K562 (cell line): Measurements from ENCODE around the gene KIAA1614. TPM values are rescaled to one million over a fixed set of nuclear protein-coding genes. Genes with fewer than 3 reads are reported as not detected.

ENCODE experiments used
- ATAC-seq: fragments of 200-7000 bp; cut with Tn5 transposase; 3 replicates; pipeline ENCODE4 v1.9.1; 2020; ENCODE audit warnings: moderate library complexity
- BruUV-seq: library from RNA; stranded (reverse); fragments of 400-500 nt; replicated peaks from 2 replicates; lab custom pipeline; 2021; lab: Mats Ljungman, UMichigan
- CTCF ChIA-PET: fragments of 300-600 bp; formaldehyde crosslinking; extraction: SDS; loops from one replicate; lab custom pipeline; 2021; ENCODE audit warnings: low intra/inter-chr PET ratio; lab: Yijun Ruan, JAX
- POLR2A ChIA-PET: fragments of 300-600, 350-650 bp; sonication (Branson Sonifier 250); formaldehyde crosslinking; extraction: SDS; loops from one replicate; lab custom pipeline; 2021; ENCODE audit warnings: antibody characterized with exemption, inconsistent platforms; lab: Yijun Ruan, JAX
- DNase-seq, 4 experiments: peaks; one replicate each; pipeline versions ENCODE4 v3.0.0 to v3.0.0-alpha.2; 2011 to 2018; ENCODE audit warnings: low spot score in 3 of 4, mixed read lengths in 3 of 4; ENCODE audit errors: extremely low read depth in 1 of 4
- FAIRE-seq: peaks from 2 replicates; lab custom pipeline; 2011; peaks lifted over from hg19 to GRCh38; lab: Jason Lieb, UNC
- H2AFZ ChIP-seq: 2 replicates; pipeline ENCODE4 v1.6.0; 2011; ENCODE audit warnings: low read depth, low read length, control low read depth, inconsistent platforms
- H3K27ac ChIP-seq: fragments of 200-600 bp; 3 replicates; pipeline ENCODE4 v1.8.0; 2011; ENCODE audit warnings: low read depth, mild to moderate bottlenecking, control low read depth, inconsistent platforms, low read length, moderate library complexity, mixed read lengths; ENCODE audit errors: extremely low read depth
- H3K27me3 ChIP-seq, 2 experiments: fragments of 300-600 bp in 1 of 2; 2 replicates in 1 of 2; 3 replicates in 1 of 2; pipeline versions ENCODE4 v1.6.0 to v1.8.0; 2011; ENCODE audit warnings: inconsistent platforms in 2 of 2, low read length in 2 of 2, mild to moderate bottlenecking in 1 of 2, mixed read lengths in 1 of 2, moderate library complexity in 1 of 2; ENCODE audit not compliant: control insufficient read depth in 2 of 2, insufficient read depth in 2 of 2
- H3K36me3 ChIP-seq: fragments of 300-600 bp; 3 replicates; pipeline ENCODE4 v1.8.0; 2011; ENCODE audit warnings: mild to moderate bottlenecking, low read length, inconsistent platforms; ENCODE audit not compliant: control insufficient read depth, insufficient read depth
- H3K4me1 ChIP-seq, 2 experiments: fragments of 200-600 bp in 1 of 2; replicated peaks in 1 of 2; 2 replicates in 1 of 2; 3 replicates in 1 of 2; pipeline versions ENCODE4 v1.5.1 to v1.8.0; 2011; ENCODE audit warnings: inconsistent platforms in 2 of 2, low read length in 2 of 2, mild to moderate bottlenecking in 1 of 2, mixed read lengths in 1 of 2, moderate library complexity in 1 of 2; ENCODE audit not compliant: control insufficient read depth in 2 of 2, insufficient read depth in 2 of 2
- H3K4me2 ChIP-seq: 2 replicates; pipeline ENCODE4 v1.6.1; 2011; ENCODE audit warnings: low read length, control low read depth, inconsistent platforms, mixed read lengths; ENCODE audit not compliant: insufficient read depth
- H3K4me3 ChIP-seq: fragments of 200-600 bp; sonication (generic), shearing (Covaris generic); 2 replicates; pipeline ENCODE4 v1.5.1; 2016; ENCODE audit warnings: control low read depth, inconsistent platforms
- H3K79me2 ChIP-seq: fragments of 200-600 bp; 3 replicates; pipeline ENCODE4 v1.8.0; 2011; ENCODE audit warnings: low read length, inconsistent platforms; ENCODE audit not compliant: control insufficient read depth, insufficient read depth
- H3K9ac ChIP-seq, 2 experiments: 2 replicates each; pipeline versions ENCODE4 v1.6.0 to v1.6.1; 2011; ENCODE audit warnings: low read depth in 2 of 2, low read length in 2 of 2, control low read depth in 1 of 2, inconsistent platforms in 1 of 2, mild to moderate bottlenecking in 1 of 2, mixed read lengths in 1 of 2; ENCODE audit not compliant: insufficient read depth in 1 of 2
- H3K9me1 ChIP-seq: one replicate; pipeline ENCODE4 v1.6.0; 2011; ENCODE audit warnings: inconsistent platforms, mild to moderate bottlenecking, low read length, moderate library complexity; ENCODE audit not compliant: control insufficient read depth, insufficient read depth
- H3K9me3 ChIP-seq: replicated peaks from 2 replicates; pipeline ENCODE4 v1.5.1; 2011; ENCODE audit warnings: low read depth, low read length, inconsistent platforms; ENCODE audit not compliant: control insufficient read depth, insufficient read depth
- H4K20me1 ChIP-seq: replicated peaks from 2 replicates; pipeline ENCODE4 v1.6.1; 2011; ENCODE audit warnings: low read length, inconsistent platforms, mixed read lengths; ENCODE audit not compliant: control insufficient read depth, insufficient read depth
- CREB1 ChIP-seq, 2 experiments: sonication (generic) in 1 of 2; formaldehyde crosslinking in 1 of 2; IDR thresholded peaks; 2 replicates each; pipeline versions ENCODE4 v1.6.1 to v1.8.0; 2012 to 2022; ENCODE audit warnings: inconsistent platforms in 1 of 2, mild to moderate bottlenecking in 1 of 2, missing genetic modification reagents in 1 of 2, moderate library complexity in 1 of 2
- EZH2 ChIP-seq: IDR thresholded peaks from 2 replicates; pipeline ENCODE4 v1.6.1; 2012; ENCODE audit warnings: low read depth, mild to moderate bottlenecking, inconsistent platforms, low read length, borderline replicate concordance
- GTF3C2 ChIP-seq: IDR thresholded peaks from 3 replicates; pipeline ENCODE4 v1.6.1; 2011; ENCODE audit warnings: borderline replicate concordance, mild to moderate bottlenecking, moderate library complexity; ENCODE audit not compliant: insufficient read length; ENCODE audit errors: extremely low read depth
- HDAC2 ChIP-seq: fragments of 450-650 bp; IDR thresholded peaks from 2 replicates; pipeline ENCODE4 v1.6.1; 2016; ENCODE audit warnings: mild to moderate bottlenecking
- PATZ1 ChIP-seq: fragments of 250-450 bp; sonication (Bioruptor Pico); IDR thresholded peaks from 2 replicates; pipeline ENCODE4 v1.5.0; 2020; ENCODE audit warnings: mild to moderate bottlenecking, borderline replicate concordance
- RAD21 ChIP-seq, 2 experiments: fragments of 250-450 bp in 1 of 2; fragments of 450-650 bp in 1 of 2; sonication (Bioruptor Pico) in 1 of 2; formaldehyde crosslinking in 1 of 2; IDR thresholded peaks in 1 of 2; conservative IDR thresholded peaks in 1 of 2; 2 replicates each; pipeline versions ENCODE4 v1.4.0 to v1.8.0; 2020 to 2022; ENCODE audit warnings: mild to moderate bottlenecking in 2 of 2, moderate library complexity in 1 of 2
- SMARCA4 ChIP-seq: fragments of 450-650 bp; IDR thresholded peaks from 2 replicates; pipeline ENCODE4 v1.6.1; 2016
- TRIM24 ChIP-seq, 2 experiments: fragments of 450-650 bp; IDR thresholded peaks; 2 replicates each; pipeline ENCODE4 v1.6.1; 2016
- USF1 ChIP-seq: sonication (generic); formaldehyde crosslinking; IDR thresholded peaks from 2 replicates; pipeline ENCODE4 v1.9.0; 2022; ENCODE audit warnings: mild to moderate bottlenecking, missing genetic modification reagents
- ZNF3 ChIP-seq: fragments of 250-450 bp; sonication (Bioruptor Pico); IDR thresholded peaks from 2 replicates; pipeline ENCODE4 v1.5.0; 2021; ENCODE audit warnings: mild to moderate bottlenecking, moderate library complexity
- WGBS: fragments of 100-300 bp; shearing (Covaris generic); methylation state at CpG from one replicate; pipeline ENCODE4 v1.1.6; 2016; ENCODE audit warnings: low coverage, mixed read lengths; ENCODE audit not compliant: insufficient coverage; ENCODE audit errors: missing lambda C conversion rate; 5-methylcytosine and 5-hydroxymethylcytosine counted together
- in situ Hi-C: fragments of 300-500 bp; cut with MboI; formaldehyde crosslinking; loops from 4 replicates; pipeline ENCODE4 v1.15.0; 2018; ENCODE audit warnings: inconsistent platforms, mixed read lengths
- intact Hi-C: fragments of 100-400 bp; cut with micrococcal nuclease; formaldehyde crosslinking; loops from 2 replicates; pipeline ENCODE4 v1.14.2; 2022
- polyA plus RNA-seq, 8 experiments: library from polyadenylated mRNA; depleted of rRNA in 4 of 8; stranded (reverse) in 5 of 8; unstranded in 3 of 8; fragments of >200 nt; fragmentation: Nextera tagmentation in 2 of 8; fragmentation: Illumina TruSeq in 1 of 8; extraction: Ambion mirVana in 2 of 8; extraction: Trizol in 1 of 8; gene quantifications; 2 replicates each; pipeline versions ENCODE4 v1.2.1 to v1.2.3, GENCODE V29; 2011 to 2014; ENCODE audit warnings: inconsistent platforms in 1 of 8, missing spikeins in 1 of 8
- total RNA-seq, 7 experiments: library from RNA; depleted of rRNA in 6 of 7; stranded (reverse); fragments of >200 nt in 6 of 7; fragmentation: Illumina TruSeq in 2 of 7; extraction: Trizol in 2 of 7; gene quantifications; 2 replicates each; pipeline versions ENCODE4 v1.2.1 to v1.2.3, GENCODE V29; 2011 to 2021; ENCODE audit warnings: low replicate concordance in 1 of 7

Gene KIAA1614
- total and polyA plus RNA-seq, 9 of the 15 experiments (the other 6 are each of a cell fraction or from before 2014, with no cell fraction given) = 0.01 to 1.1 (median 0.15) TPM; not detected in 1

- peak overlapping the region; percentile 48; the same call in 1 of the 2 replicates for H2AFZ ChIP-seq
- H3K9me1 ChIP-seq = no peaks in the 10 kb centered on the region
- CTCF ChIA-PET = no interaction called here
- POLR2A ChIA-PET = interaction anchor here (0.7 to 1.2 kb wide), 7 partner anchors 10 to 722 kb away, joined by 3 to 4 read pairs (median 3); no protein-coding TSS in a partner anchor
- FAIRE-seq = no peak
- H3K4me3 ChIP-seq = no peak overlapping the region
- H3K36me3 ChIP-seq = no peaks in the 10 kb centered on the region
- no peak overlapping the region for H3K27ac ChIP-seq
- 0 out of 2 replicates have a peak, but pooled peaks cover 5% of the 10 kb centered on the region for H4K20me1 ChIP-seq
- no peak overlapping the region for H3K9ac ChIP-seq
- TF ChIP-seq EZH2 = no peak
- TF ChIP-seq CREB1 (IDR thresholded peaks at IDR 0.05) = no peak
- no peak for TF ChIP-seq CREB1 (CRISPR knock-in tag; IDR thresholded peaks at IDR 0.05)
- TF ChIP-seq USF1 (CRISPR knock-in tag) = no peak
- no peak for TF ChIP-seq PATZ1 (CRISPR knock-in tag)
- TF ChIP-seq ZNF3 = no peak
- TF ChIP-seq SMARCA4 = no peak
- TF ChIP-seq GTF3C2 = no peak
- TF ChIP-seq HDAC2 = no peak
- no peak for TF ChIP-seq TRIM24 (IDR thresholded peaks at IDR 0.05)
- TF ChIP-seq RAD21 (CRISPR knock-in tag; conservative IDR thresholded peaks at IDR 0.05 in 1 of 2, IDR thresholded peaks at IDR 0.05 in 1 of 2) = no peak
- ATAC-seq = no peak
- no peak overlapping the region for H3K4me2 ChIP-seq
- DNase-seq = no peak
- intact Hi-C loops = no loop called here
- peaks cover 33 to 47% of the 10 kb centered on the region in 2 experiments; a peak in 4 of 5 replicates for H3K4me1 ChIP-seq
- no peaks in the 10 kb centered on the region for H3K9me3 ChIP-seq
- no peaks in the 10 kb centered on the region for H3K79me2 ChIP-seq
- 74% methylated on average over 8 of the region's 8 CpGs for WGBS
- BruUV-seq = no TSS peak
- H3K27me3 ChIP-seq = no peaks in the 10 kb centered on the region
- in situ Hi-C loops = no loop called here
Observed at GRCh38 chr1:180922631-180923015, 9.9 kb downstream of the KIAA1614 start.
